Fibroblast of lung (primary cell): ENCODE results near the gene ZNF557.

Source experiments
- CTCF ChIP-seq, 2 donors: IDR thresholded peaks in 1 of 2; conservative IDR thresholded peaks in 1 of 2; 1 replicate in 1 of 2; 2 replicates in 1 of 2; pipeline ENCODE4 v1.5.1; 2011 to 2012; ENCODE audit warnings: low read length in 2 of 2, control low read depth in 1 of 2, inconsistent platforms in 1 of 2, low read depth in 1 of 2, mild to moderate bottlenecking in 1 of 2
- EZH2 ChIP-seq: IDR thresholded peaks from 2 replicates; pipeline ENCODE4 v1.5.1; 2012; ENCODE audit warnings: low read length, control low read depth, mild to moderate bottlenecking; ENCODE audit errors: missing control alignments

- no peak for TF ChIP-seq CTCF (conservative IDR thresholded peaks at IDR 0.05 in 1 of 2, IDR thresholded peaks at IDR 0.05 in 1 of 2; ENCODE audit: low read depth in 1 of 2, low read length in 2 of 2)
- no peak for TF ChIP-seq EZH2
Observed at GRCh38 chr19:7069904-7070226, 362 bp downstream of the ZNF557 start.
